ENCODE results near the gene WWC1.
A peak's percentile ranks its signal among the peaks of the same experiment; 100 is the strongest.

The WWC1 gene

DNA sequence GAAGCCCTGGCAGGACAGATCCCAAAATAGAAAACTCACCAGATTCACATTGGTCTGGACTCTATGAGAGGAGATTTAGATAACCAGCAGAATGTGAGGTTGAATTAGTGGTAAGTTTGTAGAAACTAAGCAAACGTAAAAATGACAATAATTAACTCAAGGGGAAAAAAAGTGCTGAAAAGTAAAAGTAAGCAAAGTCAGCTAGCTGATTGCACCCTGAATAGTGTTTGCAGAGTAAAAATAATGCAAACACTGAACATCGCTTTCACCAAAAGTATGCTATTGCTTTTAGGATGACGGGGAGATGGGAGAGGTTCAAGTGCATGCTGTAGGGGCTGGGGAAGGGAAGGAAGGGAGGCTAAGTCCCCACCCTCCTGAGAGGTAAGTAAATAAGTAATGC lies 102.3 kb downstream of the WWC1 start:
- TF ChIP-seq POLR2A (IDR thresholded peaks at IDR 0.05; ENCODE audit: low read depth, low read length): no peak
- DNase-seq (ENCODE audit: insufficient read length, low spot score) (no peak), FAIRE-seq (no peak)

- FAIRE-seq (no peak), DNase-seq (ENCODE audit: insufficient read length, low spot score) (no peak)
- TF ChIP-seq POLR2A (IDR thresholded peaks at IDR 0.05; ENCODE audit: low read depth, low read length): no peak
Measured at GRCh38 chr5:168400429-168401220, 109.2 kb downstream of the WWC1 start.

DNA sequence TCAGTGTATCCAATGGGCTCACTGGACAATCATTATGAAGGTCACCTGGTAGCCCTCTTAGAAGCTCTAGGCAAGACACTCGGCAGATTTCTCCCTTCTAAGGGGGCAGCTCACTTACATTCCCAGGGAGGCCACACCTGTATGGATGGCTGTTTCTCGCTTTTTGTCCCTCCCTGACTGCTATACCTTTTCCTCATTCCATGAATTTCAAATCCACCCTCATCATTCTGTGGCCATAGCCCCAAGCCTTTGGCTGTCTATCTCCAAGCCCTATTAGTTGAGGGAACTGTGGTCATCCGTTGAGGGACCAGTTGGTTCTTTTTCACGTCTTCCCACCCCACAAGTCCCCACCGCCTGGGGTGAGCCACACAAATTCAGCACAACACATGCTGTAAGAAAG lies 109.8 kb downstream of the WWC1 start:
- TF ChIP-seq POLR2A (IDR thresholded peaks at IDR 0.05; ENCODE audit: low read depth, low read length): no peak
- DNase-seq (ENCODE audit: insufficient read length, low spot score): no peak
- no peak for FAIRE-seq

- no peak for DNase-seq (ENCODE audit: insufficient read length, low spot score)
- no peak for FAIRE-seq
- TF ChIP-seq POLR2A (IDR thresholded peaks at IDR 0.05; ENCODE audit: low read depth, low read length): no peak
Measured at GRCh38 chr5:168401880-168402279, 110.4 kb downstream of the WWC1 start.

DNA sequence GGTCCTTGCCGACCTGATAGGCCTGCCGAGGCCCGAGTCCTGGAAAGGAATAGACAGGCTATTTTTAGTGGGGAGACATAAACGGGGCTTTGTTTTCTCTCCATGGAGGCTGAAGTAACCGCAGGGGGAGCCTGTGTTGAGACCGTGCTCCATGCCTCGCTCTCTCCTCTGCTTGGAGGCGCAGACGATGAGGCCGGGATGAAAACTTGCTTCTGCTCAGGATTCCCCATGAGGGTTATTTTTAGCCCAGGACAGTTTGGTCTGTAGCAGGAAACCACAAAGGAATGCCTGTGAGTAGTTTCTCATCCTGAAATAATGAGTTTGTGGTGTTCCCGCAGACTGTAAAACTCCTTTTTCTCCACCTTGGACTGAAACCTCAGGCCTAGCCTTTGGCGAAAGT lies 112.9 kb downstream of the WWC1 start:
- no peak for TF ChIP-seq POLR2A (IDR thresholded peaks at IDR 0.05; ENCODE audit: low read depth, low read length)
- peak; percentile 30 for FAIRE-seq
- DNase-seq (ENCODE audit: insufficient read length, low spot score): peak; percentile 84

DNA sequence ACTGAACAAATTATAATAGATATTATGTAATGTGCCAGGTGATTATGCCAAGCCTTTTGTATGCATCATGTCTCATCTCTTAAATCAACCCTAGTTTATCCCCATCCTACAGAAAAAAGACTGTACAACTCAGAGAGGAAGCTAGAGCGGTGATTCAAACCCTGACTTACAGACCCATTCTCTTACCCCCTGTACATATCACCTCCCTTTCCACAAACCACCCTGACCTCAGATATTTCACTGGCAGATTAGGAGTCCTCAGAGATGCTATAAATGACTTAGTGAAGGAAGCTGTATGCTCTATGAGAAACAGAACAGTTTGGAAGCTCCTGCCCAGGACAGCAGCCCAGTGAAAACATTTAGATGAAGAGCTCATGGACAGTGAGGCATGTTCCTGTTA lies 115.8 kb downstream of the WWC1 start:
- no peak for TF ChIP-seq POLR2A (IDR thresholded peaks at IDR 0.05; ENCODE audit: low read depth, low read length)
- FAIRE-seq (no peak), DNase-seq (ENCODE audit: insufficient read length, low spot score) (no peak)

DNA sequence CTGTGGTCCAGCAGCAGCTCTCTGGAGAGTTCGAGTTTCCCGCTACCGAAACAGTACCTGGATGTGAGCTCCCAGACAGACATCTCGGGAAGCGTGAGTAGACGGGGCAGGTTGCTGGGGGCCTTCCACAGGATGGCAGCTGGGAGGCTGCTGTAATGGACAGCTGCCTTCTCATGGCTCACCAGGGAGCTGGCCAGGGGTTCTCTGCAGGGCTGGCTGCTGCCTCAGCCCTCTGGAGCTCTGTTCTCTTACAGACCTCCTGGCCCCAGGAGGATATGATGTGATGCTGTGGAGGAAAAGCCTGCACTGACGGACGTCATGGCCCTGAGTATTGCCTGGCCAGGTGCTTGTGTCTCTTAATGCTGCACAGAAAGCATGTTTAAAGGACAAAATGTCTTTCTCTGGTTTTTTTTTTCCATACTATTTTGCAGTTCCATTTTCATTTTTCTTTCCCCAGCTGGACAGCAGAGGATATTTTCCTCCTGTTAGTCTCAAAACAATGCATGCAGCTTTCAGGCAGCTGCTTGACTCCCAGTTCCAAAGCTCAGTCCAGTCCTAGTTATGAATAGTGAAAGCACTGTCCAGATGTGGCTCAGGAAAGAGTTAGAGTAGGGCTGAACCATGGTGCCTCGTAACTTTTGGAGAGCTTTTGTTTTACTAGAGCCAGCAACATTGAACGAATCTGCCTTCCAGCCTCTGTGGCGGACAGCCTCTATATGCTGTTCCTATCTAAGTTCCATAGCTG lies 117.3 kb downstream of the WWC1 start:
- FAIRE-seq: no peak
- TF ChIP-seq POLR2A (IDR thresholded peaks at IDR 0.05; ENCODE audit: low read depth, low read length): no peak
- DNase-seq (ENCODE audit: insufficient read length, low spot score): no peak

DNA sequence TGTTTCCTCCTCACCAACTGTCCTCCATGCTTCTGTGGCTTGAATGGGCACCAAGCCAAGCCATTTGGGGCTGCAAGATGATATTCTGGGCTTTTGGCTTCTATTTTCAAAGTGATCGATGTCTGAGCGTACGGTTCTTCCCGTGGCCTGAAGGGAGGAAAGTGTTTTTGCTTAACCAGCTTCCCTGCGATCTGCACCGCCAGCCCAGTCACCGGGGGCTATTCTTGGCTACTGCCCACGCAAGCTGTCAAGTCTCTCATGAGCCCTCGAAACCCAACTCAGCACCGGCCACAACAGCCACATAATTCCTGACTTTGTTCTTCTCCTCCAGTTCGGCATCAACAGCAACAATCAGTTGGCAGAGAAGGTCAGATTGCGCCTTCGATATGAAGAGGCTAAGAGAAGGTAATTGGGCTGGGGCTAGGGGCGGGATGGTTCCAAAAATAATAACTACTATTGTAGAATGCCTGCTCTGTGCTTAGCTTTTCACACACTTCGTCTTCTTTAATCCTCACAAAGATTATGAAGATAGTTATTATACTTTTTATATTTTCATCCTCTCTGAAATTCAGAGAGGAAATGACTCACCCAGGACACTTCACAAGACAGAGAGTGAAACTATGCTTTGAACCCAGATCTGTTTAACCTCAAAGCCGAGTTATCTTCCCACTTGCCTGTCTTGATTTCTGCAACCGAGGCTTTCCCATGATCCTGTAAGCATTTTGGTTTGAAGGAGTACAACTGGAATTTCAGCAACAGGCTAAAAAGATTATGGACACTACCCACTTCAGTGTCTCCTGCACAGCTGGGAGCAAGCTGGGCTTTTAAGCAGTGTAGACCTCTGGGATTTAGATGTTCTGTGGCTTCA lies 118.4 kb downstream of the WWC1 start:
- no peak for TF ChIP-seq POLR2A (IDR thresholded peaks at IDR 0.05; ENCODE audit: low read depth, low read length)
- FAIRE-seq: no peak
- DNase-seq (ENCODE audit: insufficient read length, low spot score): peak; percentile 56

DNA sequence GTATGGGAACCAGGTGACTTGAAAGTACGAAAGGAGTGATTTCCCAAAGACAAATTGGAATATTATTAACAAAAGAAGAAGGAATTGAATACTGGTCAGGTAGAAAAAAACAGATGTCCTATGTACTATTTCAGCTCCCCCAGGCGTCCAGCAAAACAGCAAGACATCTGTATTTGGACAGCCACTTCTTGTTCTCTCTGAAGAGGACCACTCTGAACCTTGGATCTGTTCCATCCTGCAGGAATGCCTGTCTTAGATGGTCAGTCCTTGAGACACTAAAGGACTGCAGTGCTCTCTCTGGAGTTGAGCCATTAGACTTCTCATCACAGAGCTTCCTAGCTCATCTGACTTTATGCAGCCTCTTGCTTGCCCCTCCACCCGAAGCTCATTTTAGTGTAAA lies 120.4 kb downstream of the WWC1 start:
- TF ChIP-seq POLR2A (IDR thresholded peaks at IDR 0.05; ENCODE audit: low read depth, low read length): no peak
- no peak for FAIRE-seq
- DNase-seq (ENCODE audit: insufficient read length, low spot score): no peak

DNA sequence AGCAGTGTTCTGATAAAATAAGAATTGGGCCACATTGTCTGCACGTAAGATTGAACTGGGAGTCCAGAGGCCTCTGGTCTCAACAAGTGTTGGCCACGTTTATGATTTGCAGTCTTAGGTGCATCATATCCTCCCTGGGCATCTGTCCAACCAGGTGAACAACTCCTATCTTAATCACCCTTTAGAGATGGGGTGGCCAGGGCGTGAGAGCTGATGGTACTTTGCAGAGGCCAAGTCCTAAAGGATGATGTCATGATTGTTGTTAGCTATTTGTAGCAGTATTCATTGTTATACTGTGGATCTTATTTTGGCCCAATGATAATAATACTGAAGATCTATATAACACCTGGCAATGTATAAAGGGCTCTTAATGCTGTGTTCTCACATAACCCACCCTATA lies 121.6 kb downstream of the WWC1 start:
- no peak for DNase-seq (ENCODE audit: insufficient read length, low spot score)
- TF ChIP-seq POLR2A (IDR thresholded peaks at IDR 0.05; ENCODE audit: low read depth, low read length): no peak
- no peak for FAIRE-seq

GRCh38 chr5:168413596-168413995 lies 122.2 kb downstream of the WWC1 start:
- no peak for TF ChIP-seq POLR2A (IDR thresholded peaks at IDR 0.05; ENCODE audit: low read depth, low read length)
- FAIRE-seq: no peak
- DNase-seq (ENCODE audit: insufficient read length, low spot score): no peak

DNA sequence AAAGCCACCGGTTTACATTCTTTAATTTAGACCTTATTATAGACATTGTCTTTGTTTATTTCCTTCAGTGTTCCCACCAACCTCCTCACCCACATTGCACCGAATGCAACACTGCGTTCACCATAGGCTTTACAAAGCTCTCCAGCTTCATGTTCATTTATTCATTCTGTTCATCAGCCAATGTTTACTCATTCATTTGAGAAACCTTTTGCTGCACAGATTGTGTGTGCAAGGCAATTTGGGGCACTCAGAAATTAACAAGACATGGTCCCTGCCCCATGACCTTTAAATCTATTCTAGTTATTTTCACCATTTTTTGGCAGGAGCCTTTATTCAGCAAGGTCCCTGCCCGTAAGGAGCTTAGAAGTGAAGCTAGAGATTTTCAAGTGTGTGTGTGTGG lies 124.0 kb downstream of the WWC1 start:
- FAIRE-seq (no peak), DNase-seq (ENCODE audit: insufficient read length, low spot score) (no peak)
- TF ChIP-seq POLR2A (IDR thresholded peaks at IDR 0.05; ENCODE audit: low read depth, low read length): no peak

GRCh38 chr5:168415971-168416370 lies 124.5 kb downstream of the WWC1 start:
- no peak for DNase-seq (ENCODE audit: insufficient read length, low spot score)
- FAIRE-seq: no peak
- TF ChIP-seq POLR2A (IDR thresholded peaks at IDR 0.05; ENCODE audit: low read depth, low read length): no peak
